OCI-LY3 (cell line): Measurements from ENCODE around the gene RPL12.

ENCODE experiments used
- EZH2phosphoT487 ChIP-seq: fragments of 200-600 bp; shearing (Covaris generic); IDR thresholded peaks from 2 replicates; pipeline ENCODE4 v1.6.1; 2018; ENCODE audit warnings: antibody characterized with exemption, mixed run types, low read depth
- TF ChIP-seq, protein P1 (sequence below): fragments of 200-600, 300-600 bp; sonication (generic); IDR thresholded peaks from 2 replicates; pipeline ENCODE4 v1.5.1; 2014; ENCODE audit warnings: antibody characterized with exemption, low read length, low read depth

DNA sequence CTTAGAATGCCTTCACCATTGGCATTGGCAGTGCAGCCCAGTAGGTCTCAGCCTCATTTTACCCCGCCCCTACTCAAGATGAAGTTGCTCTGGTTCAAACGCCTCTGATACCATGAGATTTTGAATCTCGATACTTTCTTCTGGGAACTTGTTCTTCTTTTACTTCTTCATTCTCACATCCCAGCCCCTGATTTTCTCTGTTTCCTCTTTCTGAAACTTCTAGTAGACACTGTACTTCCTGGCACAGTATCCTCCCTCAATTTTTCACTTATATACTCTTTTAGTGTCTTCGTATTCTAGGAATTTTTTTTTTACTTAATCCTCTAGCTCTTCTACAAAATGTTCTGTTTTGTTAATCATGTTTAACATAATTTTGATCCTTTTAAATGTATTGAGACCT is 40.1 kb downstream of the RPL12 start:
- TF ChIP-seq, protein P1, sequence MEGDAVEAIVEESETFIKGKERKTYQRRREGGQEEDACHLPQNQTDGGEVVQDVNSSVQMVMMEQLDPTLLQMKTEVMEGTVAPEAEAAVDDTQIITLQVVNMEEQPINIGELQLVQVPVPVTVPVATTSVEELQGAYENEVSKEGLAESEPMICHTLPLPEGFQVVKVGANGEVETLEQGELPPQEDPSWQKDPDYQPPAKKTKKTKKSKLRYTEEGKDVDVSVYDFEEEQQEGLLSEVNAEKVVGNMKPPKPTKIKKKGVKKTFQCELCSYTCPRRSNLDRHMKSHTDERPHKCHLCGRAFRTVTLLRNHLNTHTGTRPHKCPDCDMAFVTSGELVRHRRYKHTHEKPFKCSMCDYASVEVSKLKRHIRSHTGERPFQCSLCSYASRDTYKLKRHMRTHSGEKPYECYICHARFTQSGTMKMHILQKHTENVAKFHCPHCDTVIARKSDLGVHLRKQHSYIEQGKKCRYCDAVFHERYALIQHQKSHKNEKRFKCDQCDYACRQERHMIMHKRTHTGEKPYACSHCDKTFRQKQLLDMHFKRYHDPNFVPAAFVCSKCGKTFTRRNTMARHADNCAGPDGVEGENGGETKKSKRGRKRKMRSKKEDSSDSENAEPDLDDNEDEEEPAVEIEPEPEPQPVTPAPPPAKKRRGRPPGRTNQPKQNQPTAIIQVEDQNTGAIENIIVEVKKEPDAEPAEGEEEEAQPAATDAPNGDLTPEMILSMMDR: no peak
- no peak for TF ChIP-seq EZH2phosphoT487
